H1 (cell line): ENCODE data around the gene RGS8. TPM values are rescaled to one million over a fixed set of nuclear protein-coding genes. Genes with fewer than 3 reads are reported as not detected.

Experiments used
- CEBPB ChIP-seq: IDR thresholded peaks from 2 replicates; pipeline ENCODE4 v1.6.1; 2012; ENCODE audit warnings: low read depth, low read length
- GTF2F1 ChIP-seq: IDR thresholded peaks from 2 replicates; pipeline ENCODE4 v1.6.1; 2012; ENCODE audit warnings: low read depth, low read length, improper control_type of control experiment, borderline replicate concordance
- HDAC2 ChIP-seq, 2 experiments: fragments of 300-600 bp in 1 of 2; sonication (generic) in 1 of 2; IDR thresholded peaks; 2 replicates each; pipeline ENCODE4 v1.6.1; 2011 to 2012; ENCODE audit warnings: low read depth in 2 of 2, low read length in 2 of 2, mild to moderate bottlenecking in 2 of 2, moderate library complexity in 2 of 2, borderline replicate concordance in 1 of 2, inconsistent platforms in 1 of 2
- HDAC6 ChIP-seq: IDR thresholded peaks from one replicate; pipeline ENCODE4 v1.7.1; 2012; ENCODE audit warnings: low read depth, mild to moderate bottlenecking, inconsistent platforms, low read length, moderate library complexity
- KDM1A ChIP-seq: fragments of 200-600, 300-600 bp; sonication (generic); IDR thresholded peaks from 2 replicates; pipeline ENCODE4 v1.7.1; 2016; ENCODE audit warnings: mild to moderate bottlenecking, low read length, borderline replicate concordance
- KDM5A ChIP-seq: fragments of 200-600 bp; IDR thresholded peaks from 2 replicates; pipeline ENCODE4 v1.7.1; 2012; ENCODE audit warnings: mild to moderate bottlenecking, low read length, inconsistent platforms, mixed read lengths
- MAFK ChIP-seq: IDR thresholded peaks from 2 replicates; pipeline ENCODE4 v1.6.1; 2012; ENCODE audit warnings: low read depth, mild to moderate bottlenecking, improper control_type of control experiment, low read length
- NRF1 ChIP-seq: IDR thresholded peaks from 2 replicates; pipeline ENCODE4 v1.6.1; 2011; ENCODE audit warnings: mild to moderate bottlenecking, low read depth, low read length, improper control_type of control experiment
- PHF8 ChIP-seq: fragments of 200-600 bp; sonication (generic); conservative IDR thresholded peaks from 2 replicates; pipeline ENCODE4 v1.7.1; 2012; ENCODE audit warnings: low read depth, mild to moderate bottlenecking, inconsistent platforms, low read length, moderate library complexity
- SIRT6 ChIP-seq: IDR thresholded peaks from one replicate; pipeline ENCODE4 v1.7.1; 2012; ENCODE audit warnings: low read length, inconsistent platforms
- SP1 ChIP-seq: IDR thresholded peaks from 2 replicates; pipeline ENCODE4 v1.6.1; 2011; ENCODE audit warnings: low read depth, low read length
- YY1 ChIP-seq: IDR thresholded peaks from 2 replicates; pipeline ENCODE4 v1.6.1; 2011; ENCODE audit warnings: low read depth, mild to moderate bottlenecking, low read length
- polyA plus RNA-seq, 7 experiments: library from polyadenylated mRNA; depleted of rRNA in 3 of 7; stranded (reverse) in 5 of 7; unstranded in 2 of 7; fragments of >200 nt in 5 of 7; fragments of 200-250 nt in 2 of 7; gene quantifications; 1 replicate in 5 of 7; 2 replicates in 1 of 7; 4 replicates in 1 of 7; pipeline versions ENCODE4 v1.2.1 to v1.2.3, GENCODE V29; 2011 to 2013; ENCODE audit warnings: missing spikeins in 2 of 7, mixed read lengths in 2 of 7
- total RNA-seq: library from RNA; stranded (reverse); fragmentation: NEBNext Ultra II Directional; extraction: Animal tissue kit (Norgen Biotek cat#: 25700); gene quantifications from 2 replicates; pipeline ENCODE4 v1.2.1, GENCODE V29; 2021
- TF ChIP-seq, protein P1 (sequence below): fragments of 300-600 bp; sonication (generic); IDR thresholded peaks from 2 replicates; pipeline ENCODE4 v1.7.1; 2012; ENCODE audit warnings: low read length, moderate library complexity, mild to moderate bottlenecking, inconsistent platforms; ENCODE audit not compliant: insufficient replicate concordance

RGS8 gene
- total and polyA plus RNA-seq, 2 of the 8 experiments (the other 6 are each of a cell fraction or from before 2014, with no cell fraction given): 0.13 to 0.23 TPM

- TF ChIP-seq, protein P1, sequence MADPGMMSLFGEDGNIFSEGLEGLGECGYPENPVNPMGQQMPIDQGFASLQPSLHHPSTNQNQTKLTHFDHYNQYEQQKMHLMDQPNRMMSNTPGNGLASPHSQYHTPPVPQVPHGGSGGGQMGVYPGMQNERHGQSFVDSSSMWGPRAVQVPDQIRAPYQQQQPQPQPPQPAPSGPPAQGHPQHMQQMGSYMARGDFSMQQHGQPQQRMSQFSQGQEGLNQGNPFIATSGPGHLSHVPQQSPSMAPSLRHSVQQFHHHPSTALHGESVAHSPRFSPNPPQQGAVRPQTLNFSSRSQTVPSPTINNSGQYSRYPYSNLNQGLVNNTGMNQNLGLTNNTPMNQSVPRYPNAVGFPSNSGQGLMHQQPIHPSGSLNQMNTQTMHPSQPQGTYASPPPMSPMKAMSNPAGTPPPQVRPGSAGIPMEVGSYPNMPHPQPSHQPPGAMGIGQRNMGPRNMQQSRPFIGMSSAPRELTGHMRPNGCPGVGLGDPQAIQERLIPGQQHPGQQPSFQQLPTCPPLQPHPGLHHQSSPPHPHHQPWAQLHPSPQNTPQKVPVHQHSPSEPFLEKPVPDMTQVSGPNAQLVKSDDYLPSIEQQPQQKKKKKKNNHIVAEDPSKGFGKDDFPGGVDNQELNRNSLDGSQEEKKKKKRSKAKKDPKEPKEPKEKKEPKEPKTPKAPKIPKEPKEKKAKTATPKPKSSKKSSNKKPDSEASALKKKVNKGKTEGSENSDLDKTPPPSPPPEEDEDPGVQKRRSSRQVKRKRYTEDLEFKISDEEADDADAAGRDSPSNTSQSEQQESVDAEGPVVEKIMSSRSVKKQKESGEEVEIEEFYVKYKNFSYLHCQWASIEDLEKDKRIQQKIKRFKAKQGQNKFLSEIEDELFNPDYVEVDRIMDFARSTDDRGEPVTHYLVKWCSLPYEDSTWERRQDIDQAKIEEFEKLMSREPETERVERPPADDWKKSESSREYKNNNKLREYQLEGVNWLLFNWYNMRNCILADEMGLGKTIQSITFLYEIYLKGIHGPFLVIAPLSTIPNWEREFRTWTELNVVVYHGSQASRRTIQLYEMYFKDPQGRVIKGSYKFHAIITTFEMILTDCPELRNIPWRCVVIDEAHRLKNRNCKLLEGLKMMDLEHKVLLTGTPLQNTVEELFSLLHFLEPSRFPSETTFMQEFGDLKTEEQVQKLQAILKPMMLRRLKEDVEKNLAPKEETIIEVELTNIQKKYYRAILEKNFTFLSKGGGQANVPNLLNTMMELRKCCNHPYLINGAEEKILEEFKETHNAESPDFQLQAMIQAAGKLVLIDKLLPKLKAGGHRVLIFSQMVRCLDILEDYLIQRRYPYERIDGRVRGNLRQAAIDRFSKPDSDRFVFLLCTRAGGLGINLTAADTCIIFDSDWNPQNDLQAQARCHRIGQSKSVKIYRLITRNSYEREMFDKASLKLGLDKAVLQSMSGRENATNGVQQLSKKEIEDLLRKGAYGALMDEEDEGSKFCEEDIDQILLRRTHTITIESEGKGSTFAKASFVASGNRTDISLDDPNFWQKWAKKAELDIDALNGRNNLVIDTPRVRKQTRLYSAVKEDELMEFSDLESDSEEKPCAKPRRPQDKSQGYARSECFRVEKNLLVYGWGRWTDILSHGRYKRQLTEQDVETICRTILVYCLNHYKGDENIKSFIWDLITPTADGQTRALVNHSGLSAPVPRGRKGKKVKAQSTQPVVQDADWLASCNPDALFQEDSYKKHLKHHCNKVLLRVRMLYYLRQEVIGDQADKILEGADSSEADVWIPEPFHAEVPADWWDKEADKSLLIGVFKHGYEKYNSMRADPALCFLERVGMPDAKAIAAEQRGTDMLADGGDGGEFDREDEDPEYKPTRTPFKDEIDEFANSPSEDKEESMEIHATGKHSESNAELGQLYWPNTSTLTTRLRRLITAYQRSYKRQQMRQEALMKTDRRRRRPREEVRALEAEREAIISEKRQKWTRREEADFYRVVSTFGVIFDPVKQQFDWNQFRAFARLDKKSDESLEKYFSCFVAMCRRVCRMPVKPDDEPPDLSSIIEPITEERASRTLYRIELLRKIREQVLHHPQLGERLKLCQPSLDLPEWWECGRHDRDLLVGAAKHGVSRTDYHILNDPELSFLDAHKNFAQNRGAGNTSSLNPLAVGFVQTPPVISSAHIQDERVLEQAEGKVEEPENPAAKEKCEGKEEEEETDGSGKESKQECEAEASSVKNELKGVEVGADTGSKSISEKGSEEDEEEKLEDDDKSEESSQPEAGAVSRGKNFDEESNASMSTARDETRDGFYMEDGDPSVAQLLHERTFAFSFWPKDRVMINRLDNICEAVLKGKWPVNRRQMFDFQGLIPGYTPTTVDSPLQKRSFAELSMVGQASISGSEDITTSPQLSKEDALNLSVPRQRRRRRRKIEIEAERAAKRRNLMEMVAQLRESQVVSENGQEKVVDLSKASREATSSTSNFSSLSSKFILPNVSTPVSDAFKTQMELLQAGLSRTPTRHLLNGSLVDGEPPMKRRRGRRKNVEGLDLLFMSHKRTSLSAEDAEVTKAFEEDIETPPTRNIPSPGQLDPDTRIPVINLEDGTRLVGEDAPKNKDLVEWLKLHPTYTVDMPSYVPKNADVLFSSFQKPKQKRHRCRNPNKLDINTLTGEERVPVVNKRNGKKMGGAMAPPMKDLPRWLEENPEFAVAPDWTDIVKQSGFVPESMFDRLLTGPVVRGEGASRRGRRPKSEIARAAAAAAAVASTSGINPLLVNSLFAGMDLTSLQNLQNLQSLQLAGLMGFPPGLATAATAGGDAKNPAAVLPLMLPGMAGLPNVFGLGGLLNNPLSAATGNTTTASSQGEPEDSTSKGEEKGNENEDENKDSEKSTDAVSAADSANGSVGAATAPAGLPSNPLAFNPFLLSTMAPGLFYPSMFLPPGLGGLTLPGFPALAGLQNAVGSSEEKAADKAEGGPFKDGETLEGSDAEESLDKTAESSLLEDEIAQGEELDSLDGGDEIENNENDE: no peak
- TF ChIP-seq HDAC6: no peak
- no peak for TF ChIP-seq PHF8
- no peak for TF ChIP-seq YY1
- TF ChIP-seq CEBPB: no peak
- no peak for TF ChIP-seq SIRT6
- no peak for TF ChIP-seq GTF2F1
- no peak for TF ChIP-seq NRF1
- TF ChIP-seq MAFK: no peak
- TF ChIP-seq SP1: no peak
- no peak for TF ChIP-seq KDM5A
- no peak for TF ChIP-seq HDAC2 (IDR thresholded peaks at IDR 0.05; ENCODE audit: borderline replicate concordance in 1 of 2, low read depth in 2 of 2, low read length in 2 of 2)
- no peak for TF ChIP-seq KDM1A
Observed at GRCh38 chr1:182713939-182714338, 29.6 kb upstream of the RGS8 start (continued).
